Measurements from ENCODE around the gene RBFOX1. TPM values are rescaled to one million over a fixed set of nuclear protein-coding genes. Genes with fewer than 3 reads are reported as not detected.

The RBFOX1 gene
- total and polyA plus RNA-seq, 10 of the 15 experiments (the other 5 are each of a cell fraction or from before 2014, with no cell fraction given): 0.87 TPM; not detected in 9

GRCh38 chr16:7419441-7419840 is 86.8 kb downstream of the RBFOX1 start:
- FAIRE-seq (no peak), DNase-seq (ENCODE audit: low read depth, low spot score) (no peak), ATAC-seq (no peak)
- H3K27ac ChIP-seq (ENCODE audit: control insufficient read depth, insufficient read depth): no peak overlapping the region
- in situ Hi-C loops (cut with MboI): no loop called here
- no TSS peak for BruUV-seq (replicated peaks)
- ChIA-PET POLR2A (no interaction called here), RAD21 (ENCODE audit: unreplicated experiment) (no interaction called here), CTCF (no interaction called here), SMC1A (ENCODE audit: uncharacterized antibody, unreplicated experiment) (interaction anchor here (1.2 kb wide), 1 partner anchor 21 kb away, joined by 3 read pairs; no protein-coding TSS in a partner anchor)
- no peaks in the 10 kb centered on the region for H3K9me3 ChIP-seq (replicated peaks; ENCODE audit: control insufficient read depth, insufficient read depth, low read length)
- no peaks in the 10 kb centered on the region for H3K27me3 ChIP-seq (replicated peaks in 1 of 2; ENCODE audit: control insufficient read depth in 2 of 2, insufficient read depth in 2 of 2, low read length in 1 of 2)
- no peaks in the 10 kb centered on the region for H3K79me2 ChIP-seq (ENCODE audit: control insufficient read depth, insufficient read depth, low read length)
- no peak overlapping the region for H3K4me3 ChIP-seq
- H4K20me1 ChIP-seq (ENCODE audit: control insufficient read depth, insufficient read depth): no peaks in the 10 kb centered on the region
- 39% methylated on average over 9 of the region's 9 CpGs for WGBS (ENCODE audit: insufficient coverage, insufficient replicate concordance, low lambda C conversion rate, missing lambda C conversion rate)
- no peak overlapping the region for H3K9ac ChIP-seq (ENCODE audit: control insufficient read depth, insufficient read depth, low read length)
- H3K36me3 ChIP-seq (ENCODE audit: control insufficient read depth in 2 of 2, insufficient read depth in 2 of 2, low read length in 1 of 2): no peaks in the 10 kb centered on the region
- intact Hi-C loops (cut with micrococcal nuclease; ENCODE audit: unreplicated experiment): no loop called here
- H3K4me1 ChIP-seq (ENCODE audit: control insufficient read depth, insufficient read depth, low read length): no peaks in the 10 kb centered on the region
- H3K4me2 ChIP-seq (ENCODE audit: control insufficient read depth, insufficient read depth): no peak overlapping the region
- H2AFZ ChIP-seq (ENCODE audit: control insufficient read depth, low read depth, low read length): no peak overlapping the region
- no peak for TF ChIP-seq ZBTB33 (IDR thresholded peaks at IDR 0.05)
- TF ChIP-seq SPI1 (IDR thresholded peaks at IDR 0.05; ENCODE audit: borderline replicate concordance, insufficient read depth, low read depth, low read length): no peak
- TF ChIP-seq TCF3 (IDR thresholded peaks at IDR 0.05; ENCODE audit: borderline replicate concordance, insufficient read depth, low read depth, low read length): no peak
- TF ChIP-seq ZBTB4 (CRISPR knock-in tag; IDR thresholded peaks at IDR 0.05): no peak
- TF ChIP-seq TARDBP (IDR thresholded peaks at IDR 0.05; ENCODE audit: borderline replicate concordance): no peak
- no peak for TF ChIP-seq SMARCA5 (IDR thresholded peaks at IDR 0.05)
- TF ChIP-seq MTA3 (IDR thresholded peaks at IDR 0.05; ENCODE audit: borderline replicate concordance, low read length): no peak
- no peak for TF ChIP-seq TBL1XR1 (IDR thresholded peaks at IDR 0.05; ENCODE audit: low read depth, low read length)
- TF ChIP-seq LARP7 (IDR thresholded peaks at IDR 0.05): no peak
- no peak for TF ChIP-seq E2F8 (IDR thresholded peaks at IDR 0.05; ENCODE audit: low read depth, partially characterized antibody)
- no peak for TF ChIP-seq SUZ12 (IDR thresholded peaks at IDR 0.05; ENCODE audit: unreplicated experiment)
- no peak for TF ChIP-seq PBX3 (IDR thresholded peaks at IDR 0.05; ENCODE audit: insufficient replicate concordance, low read depth, low read length)
- TF ChIP-seq DPF2 (IDR thresholded peaks at IDR 0.05): no peak
- TF ChIP-seq RAD21 (IDR thresholded peaks at IDR 0.05; ENCODE audit: insufficient read depth, low read depth, low read length): no peak
- TF ChIP-seq BMI1 (IDR thresholded peaks at IDR 0.05; ENCODE audit: borderline replicate concordance): no peak
- TF ChIP-seq ZNF24 (IDR thresholded peaks at IDR 0.05): no peak
- no peak for TF ChIP-seq JUND (IDR thresholded peaks at IDR 0.05; ENCODE audit: low read depth, low read length)

Data from GM12878 (cell line).